ENCODE results near the gene CBX8.

DNA sequence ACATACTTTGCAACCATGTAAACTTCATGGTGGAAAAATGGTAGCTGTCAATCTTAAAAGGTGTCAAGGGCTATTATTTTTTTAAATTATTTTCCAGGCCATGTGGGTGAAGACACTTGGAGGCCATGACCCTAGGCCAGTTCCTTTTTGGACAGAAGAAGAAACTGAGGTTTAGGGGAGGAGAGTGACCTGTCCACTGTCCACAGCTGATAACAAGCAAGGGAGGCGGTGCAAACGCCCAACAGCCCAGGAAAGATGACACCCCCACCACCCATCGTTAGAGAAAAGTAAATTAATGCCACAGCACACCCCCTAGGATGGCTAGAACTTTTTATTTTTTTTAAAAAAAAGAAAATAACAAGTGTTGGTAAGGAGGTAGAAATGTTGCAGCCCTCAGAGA lies 46.9 kb downstream of the CBX8 start:
- TF ChIP-seq, protein P1, sequence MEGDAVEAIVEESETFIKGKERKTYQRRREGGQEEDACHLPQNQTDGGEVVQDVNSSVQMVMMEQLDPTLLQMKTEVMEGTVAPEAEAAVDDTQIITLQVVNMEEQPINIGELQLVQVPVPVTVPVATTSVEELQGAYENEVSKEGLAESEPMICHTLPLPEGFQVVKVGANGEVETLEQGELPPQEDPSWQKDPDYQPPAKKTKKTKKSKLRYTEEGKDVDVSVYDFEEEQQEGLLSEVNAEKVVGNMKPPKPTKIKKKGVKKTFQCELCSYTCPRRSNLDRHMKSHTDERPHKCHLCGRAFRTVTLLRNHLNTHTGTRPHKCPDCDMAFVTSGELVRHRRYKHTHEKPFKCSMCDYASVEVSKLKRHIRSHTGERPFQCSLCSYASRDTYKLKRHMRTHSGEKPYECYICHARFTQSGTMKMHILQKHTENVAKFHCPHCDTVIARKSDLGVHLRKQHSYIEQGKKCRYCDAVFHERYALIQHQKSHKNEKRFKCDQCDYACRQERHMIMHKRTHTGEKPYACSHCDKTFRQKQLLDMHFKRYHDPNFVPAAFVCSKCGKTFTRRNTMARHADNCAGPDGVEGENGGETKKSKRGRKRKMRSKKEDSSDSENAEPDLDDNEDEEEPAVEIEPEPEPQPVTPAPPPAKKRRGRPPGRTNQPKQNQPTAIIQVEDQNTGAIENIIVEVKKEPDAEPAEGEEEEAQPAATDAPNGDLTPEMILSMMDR (IDR thresholded peaks at IDR 0.05) = no peak
- TF ChIP-seq POLR2A (IDR thresholded peaks at IDR 0.05) (no peak), POLR2AphosphoS5 (IDR thresholded peaks at IDR 0.05) (no peak)

All from prostate gland (tissue), 2 donors.